T-cell (primary cell): ENCODE measurements around the gene ATP8B3. TPM values are rescaled to one million over a fixed set of nuclear protein-coding genes. Genes with fewer than 3 reads are reported as not detected.

ENCODE experiments used
- ATAC-seq, 4 experiments: fragments of 200-7000 bp in 3 of 4; fragments of 150-1000 bp in 1 of 4; cut with Tn5 transposase; replicated peaks in 1 of 4; 1 replicate in 3 of 4; 2 replicates in 1 of 4; pipeline ENCODE4 v1.10.0; 2021; ENCODE audit warnings: moderate library complexity in 3 of 4, mild to moderate bottlenecking in 2 of 4, moderate number of reproducible peaks in 1 of 4
- CTCF ChIA-PET, 2 donors: fragments of 300-600 bp; sonication (Branson Sonifier 250); formaldehyde crosslinking; loops; one replicate each; lab custom pipeline; 2022; ENCODE audit warnings: antibody characterized with exemption in 2 of 2; lab: Charles Lee
- POLR2A ChIA-PET, 2 donors: fragments of 300-600 bp; sonication (Branson Sonifier 250); formaldehyde crosslinking; loops; one replicate each; lab custom pipeline; 2022; ENCODE audit warnings: antibody characterized with exemption in 2 of 2; lab: Charles Lee
- DNase-seq, 35 experiments: peaks; one replicate each; pipeline versions ENCODE4 v3.0.0 to v3.0.0-alpha.2; 2013 to 2023
- H3K27ac ChIP-seq: one replicate; pipeline ENCODE4 v1.5.1; 2013; ENCODE audit warnings: low read length
- H3K27me3 ChIP-seq, 2 experiments: replicated peaks in 1 of 2; 1 replicate in 1 of 2; 2 replicates in 1 of 2; pipeline versions ENCODE4 v1.6.1 to v1.7.0; 2013; ENCODE audit warnings: low read length in 1 of 2, mixed read lengths in 1 of 2; ENCODE audit not compliant: control insufficient read depth in 2 of 2, insufficient read depth in 2 of 2; ENCODE audit errors: extremely low read depth in 1 of 2
- H3K36me3 ChIP-seq, 2 donors: 1 replicate in 1 of 2; 2 replicates in 1 of 2; pipeline versions ENCODE4 v1.6.1 to v1.7.0; 2013; ENCODE audit warnings: low read length in 1 of 2; ENCODE audit not compliant: control insufficient read depth in 2 of 2, insufficient read depth in 1 of 2; ENCODE audit errors: extremely low read depth in 1 of 2
- H3K4me1 ChIP-seq, 2 experiments: 1 replicate in 1 of 2; 2 replicates in 1 of 2; pipeline versions ENCODE4 v1.6.1 to v1.7.0; 2013; ENCODE audit warnings: low read length in 2 of 2, mixed read lengths in 1 of 2; ENCODE audit not compliant: insufficient read depth in 2 of 2, control insufficient read depth in 1 of 2; ENCODE audit errors: extremely low read depth in 1 of 2
- H3K4me3 ChIP-seq, 2 donors: 1 replicate in 1 of 2; 2 replicates in 1 of 2; pipeline versions ENCODE4 v1.5.1 to v1.7.0; 2013; ENCODE audit warnings: mild to moderate bottlenecking in 2 of 2, low read length in 1 of 2, moderate library complexity in 1 of 2; ENCODE audit not compliant: control insufficient read depth in 1 of 2; ENCODE audit errors: extremely low read depth in 1 of 2
- H3K9me3 ChIP-seq: 2 replicates; pipeline ENCODE4 v1.7.0; 2013
- H3K27ac Mint-ChIP-seq, 2 donors: one replicate each; pipeline ENCODE4 v1.8.0; 2020 to 2021; ENCODE audit warnings: mild to moderate bottlenecking in 2 of 2, mixed read lengths in 2 of 2
- H3K27me3 Mint-ChIP-seq, 2 donors: one replicate each; pipeline ENCODE4 v1.8.0; 2021 to 2022; ENCODE audit warnings: mixed read lengths in 2 of 2
- H3K36me3 Mint-ChIP-seq: one replicate; pipeline ENCODE4 v1.8.0; 2021; ENCODE audit warnings: mixed read lengths
- H3K4me1 Mint-ChIP-seq, 3 donors: one replicate each; pipeline ENCODE4 v1.8.0; 2020 to 2022; ENCODE audit warnings: mixed read lengths in 3 of 3, mild to moderate bottlenecking in 1 of 3
- H3K4me3 Mint-ChIP-seq, 3 donors: one replicate each; pipeline ENCODE4 v1.8.0; 2020 to 2022; ENCODE audit warnings: mild to moderate bottlenecking in 3 of 3, mixed read lengths in 3 of 3, moderate library complexity in 3 of 3
- H3K9me3 Mint-ChIP-seq, 3 donors: one replicate each; pipeline ENCODE4 v1.8.0; 2020 to 2022; ENCODE audit warnings: mixed read lengths in 3 of 3
- WGBS: methylation state at CpG from one replicate; pipeline ENCODE4 v1.1.5; 2013; ENCODE audit warnings: missing lambda C conversion rate; ENCODE audit not compliant: insufficient coverage; 5-methylcytosine and 5-hydroxymethylcytosine counted together
- total RNA-seq, 35 experiments: library from RNA in 6 of 35; stranded (reverse) in 6 of 35; fragments of 120-200 nt in 1 of 35; gene quantifications; one replicate each; pipeline versions ENCODE4 v1.2.1 to v1.2.4 and lab custom pipeline; 2013 to 2026

The ATP8B3 gene
- total RNA-seq, 5 donors from 2014 or later (not counting 1 experiment from before 2014, with no cell fraction given) = 3.5 to 5.7 (median 4.0) TPM

- H3K36me3 Mint-ChIP-seq = no peaks in the 10 kb centered on the region
- CTCF ChIA-PET = no interaction called here
- H3K4me1 Mint-ChIP-seq = no peaks in the 10 kb centered on the region
- no peaks in the 10 kb centered on the region for H3K9me3 ChIP-seq
- H3K27me3 ChIP-seq = peaks cover 0 to 75% of the 10 kb centered on the region in 2 experiments
- no peak overlapping the region for H3K27ac ChIP-seq
- no peaks in the 10 kb centered on the region for H3K9me3 Mint-ChIP-seq
- H3K27ac Mint-ChIP-seq = no peak overlapping the region
- no peaks in the 10 kb centered on the region for H3K36me3 ChIP-seq
- 79% methylated on average over 14 of the region's 14 CpGs for WGBS
- peaks cover 0 to 17% of the 10 kb centered on the region in 2 experiments for H3K4me1 ChIP-seq
- peaks cover 7 to 24% of the 10 kb centered on the region in 2 donors for H3K27me3 Mint-ChIP-seq
- H3K4me3 Mint-ChIP-seq = no peak overlapping the region
- POLR2A ChIA-PET = no interaction called here
- no peak overlapping the region for H3K4me3 ChIP-seq
- ATAC-seq (no peak), DNase-seq (no peak)
Observed at GRCh38 chr19:1791879-1792278, 20.2 kb downstream of the ATP8B3 start.

GRCh38 chr19:1790054-1790792 is 21.9 kb downstream of the ATP8B3 start:
- no peaks in the 10 kb centered on the region for H3K4me1 Mint-ChIP-seq
- H3K27me3 Mint-ChIP-seq = peaks cover under 1 to 24% of the 10 kb centered on the region in 2 donors
- H3K27ac ChIP-seq = no peak overlapping the region
- ATAC-seq (no peak), DNase-seq (no peak)
- H3K36me3 Mint-ChIP-seq = no peaks in the 10 kb centered on the region
- CTCF ChIA-PET = interaction anchor here in 1 of 2 donors (0.6 kb wide), 1 partner anchor 29 kb away, joined by 3 read pairs; no protein-coding TSS in a partner anchor
- WGBS = 53% methylated on average over 2 of the region's 7 CpGs
- peaks cover 0 to 69% of the 10 kb centered on the region in 2 experiments for H3K27me3 ChIP-seq
- no peaks in the 10 kb centered on the region for H3K9me3 Mint-ChIP-seq
- POLR2A ChIA-PET = no interaction called here
- H3K4me3 Mint-ChIP-seq = no peak overlapping the region
- no peak overlapping the region for H3K4me3 ChIP-seq
- H3K9me3 ChIP-seq = no peaks in the 10 kb centered on the region
- H3K4me1 ChIP-seq = peaks cover 0 to 8% of the 10 kb centered on the region in 2 experiments
- H3K36me3 ChIP-seq = no peaks in the 10 kb centered on the region
- no peak overlapping the region for H3K27ac Mint-ChIP-seq

GRCh38 chr19:1789261-1790041 is 22.6 kb downstream of the ATP8B3 start:
- H3K27ac ChIP-seq = no peak overlapping the region
- ATAC-seq = no peak
- POLR2A ChIA-PET = no interaction called here

GRCh38 chr19:1787116-1787515 is 25.0 kb downstream of the ATP8B3 start:
- Mint-ChIP-seq H3K27ac (no peak overlapping the region), H3K27me3 (peaks cover 9 to 38% of the 10 kb centered on the region in 2 donors), H3K4me3 (no peak overlapping the region), H3K36me3 (no peaks in the 10 kb centered on the region), H3K4me1 (no peaks in the 10 kb centered on the region), H3K9me3 (no peaks in the 10 kb centered on the region)
- ATAC-seq (no peak), DNase-seq (no peak)
- 60% methylated on average over 1 of the region's 8 CpGs for whole genome bisulfite sequencing
- H3K36me3 ChIP-seq = no peaks in the 10 kb centered on the region
- H3K9me3 ChIP-seq = no peaks in the 10 kb centered on the region
- H3K4me3 ChIP-seq = no peak overlapping the region
- no peak overlapping the region for H3K27ac ChIP-seq
- ChIA-PET POLR2A (no interaction called here), CTCF (interaction anchor here in 1 of 2 donors (0.5 kb wide), 1 partner anchor 156 kb away, joined by 3 read pairs; no protein-coding TSS in a partner anchor)
- H3K27me3 ChIP-seq = peaks cover 2 to 82% of the 10 kb centered on the region in 2 experiments
- H3K4me1 ChIP-seq = peaks cover 0 to 8% of the 10 kb centered on the region in 2 experiments

More at GRCh38 chr19:1789261-1790041, 22.6 kb downstream of the ATP8B3 start:
- H3K9me3 ChIP-seq = no peaks in the 10 kb centered on the region
- Mint-ChIP-seq H3K27me3 (peaks cover 0 to 24% of the 10 kb centered on the region in 2 donors), H3K4me3 (no peak overlapping the region), H3K27ac (no peak overlapping the region), H3K9me3 (no peaks in the 10 kb centered on the region), H3K36me3 (no peaks in the 10 kb centered on the region), H3K4me1 (no peaks in the 10 kb centered on the region)
- no peaks in the 10 kb centered on the region for H3K36me3 ChIP-seq
- WGBS = 35% methylated on average over 43 of the region's 59 CpGs
- H3K4me1 ChIP-seq = peaks cover 0 to 8% of the 10 kb centered on the region in 2 experiments
- CTCF ChIA-PET = interaction anchor here in 1 of 2 donors (0.6 kb wide), 1 partner anchor 29 kb away, joined by 3 read pairs; no protein-coding TSS in a partner anchor
- H3K4me3 ChIP-seq = no peak overlapping the region
- no peak for DNase-seq
- H3K27me3 ChIP-seq = peaks cover 0 to 71% of the 10 kb centered on the region in 2 experiments

GRCh38 chr19:1786668-1787067 is 25.4 kb downstream of the ATP8B3 start:
- Histone ChIP-seq H3K4me3 (no peak overlapping the region), H3K36me3 (no peaks in the 10 kb centered on the region), H3K27me3 (peaks cover 2 to 82% of the 10 kb centered on the region in 2 experiments), H3K27ac (no peak overlapping the region), H3K4me1 (peaks cover 0 to 8% of the 10 kb centered on the region in 2 experiments), H3K9me3 (no peaks in the 10 kb centered on the region)
- Mint-ChIP-seq H3K27ac (no peak overlapping the region), H3K4me3 (no peak overlapping the region), H3K4me1 (no peaks in the 10 kb centered on the region), H3K36me3 (no peaks in the 10 kb centered on the region), H3K27me3 (peaks cover 9 to 39% of the 10 kb centered on the region in 2 donors), H3K9me3 (no peaks in the 10 kb centered on the region)
- ATAC-seq (no peak), DNase-seq (no peak)
- CTCF ChIA-PET = interaction anchor here in 1 of 2 donors (0.5 kb wide), 1 partner anchor 156 kb away, joined by 3 read pairs; no protein-coding TSS in a partner anchor
- POLR2A ChIA-PET = no interaction called here
- WGBS = no CpG with 5 or more reads among the region's 8 CpGs

GRCh38 chr19:1785310-1785709 is 26.8 kb downstream of the ATP8B3 start:
- POLR2A ChIA-PET = no interaction called here
- no peak for DNase-seq
- ATAC-seq = no peak
- Histone ChIP-seq H3K27ac (no peak overlapping the region), H3K4me1 (peaks cover 0 to 8% of the 10 kb centered on the region in 2 experiments), H3K36me3 (no peaks in the 10 kb centered on the region), H3K27me3 (peaks cover 6 to 81% of the 10 kb centered on the region in 2 experiments), H3K9me3 (no peaks in the 10 kb centered on the region), H3K4me3 (no peak overlapping the region)
- Mint-ChIP-seq H3K9me3 (no peaks in the 10 kb centered on the region), H3K36me3 (no peaks in the 10 kb centered on the region), H3K27ac (no peak overlapping the region), H3K4me1 (no peaks in the 10 kb centered on the region), H3K27me3 (peaks cover 13 to 47% of the 10 kb centered on the region in 2 donors), H3K4me3 (no peak overlapping the region)
- CTCF ChIA-PET = no interaction called here
- WGBS = 85% methylated on average over 19 of the region's 19 CpGs
